NB4 (cell line): ENCODE results near the gene S1PR5.

Experiments used
- DNase-seq: peaks from one replicate; pipeline ENCODE4 v3.0.0; 2010; ENCODE audit warnings: low read depth
- H3K4me3 ChIP-seq: one replicate; pipeline ENCODE4 v1.5.1; 2011; ENCODE audit warnings: mild to moderate bottlenecking, low read depth, low read length, moderate library complexity
- MYC ChIP-seq: IDR thresholded peaks from 2 replicates; pipeline ENCODE4 v1.6.1; 2011; ENCODE audit warnings: low read depth, low read length
- POLR2A ChIP-seq: IDR thresholded peaks from 2 replicates; pipeline ENCODE4 v1.6.1; 2011; ENCODE audit warnings: mild to moderate bottlenecking; ENCODE audit not compliant: insufficient read length; ENCODE audit errors: extremely low read depth
- TF ChIP-seq, protein P1 (sequence below): IDR thresholded peaks from 2 replicates; pipeline ENCODE4 v1.6.1; 2011; ENCODE audit warnings: low read depth, low read length
- TF ChIP-seq, protein P2 (sequence below): IDR thresholded peaks from one replicate; pipeline ENCODE4 v1.5.1; 2012; ENCODE audit warnings: low read depth, low read length

Gene S1PR5, protein sequence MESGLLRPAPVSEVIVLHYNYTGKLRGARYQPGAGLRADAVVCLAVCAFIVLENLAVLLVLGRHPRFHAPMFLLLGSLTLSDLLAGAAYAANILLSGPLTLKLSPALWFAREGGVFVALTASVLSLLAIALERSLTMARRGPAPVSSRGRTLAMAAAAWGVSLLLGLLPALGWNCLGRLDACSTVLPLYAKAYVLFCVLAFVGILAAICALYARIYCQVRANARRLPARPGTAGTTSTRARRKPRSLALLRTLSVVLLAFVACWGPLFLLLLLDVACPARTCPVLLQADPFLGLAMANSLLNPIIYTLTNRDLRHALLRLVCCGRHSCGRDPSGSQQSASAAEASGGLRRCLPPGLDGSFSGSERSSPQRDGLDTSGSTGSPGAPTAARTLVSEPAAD

DNA sequence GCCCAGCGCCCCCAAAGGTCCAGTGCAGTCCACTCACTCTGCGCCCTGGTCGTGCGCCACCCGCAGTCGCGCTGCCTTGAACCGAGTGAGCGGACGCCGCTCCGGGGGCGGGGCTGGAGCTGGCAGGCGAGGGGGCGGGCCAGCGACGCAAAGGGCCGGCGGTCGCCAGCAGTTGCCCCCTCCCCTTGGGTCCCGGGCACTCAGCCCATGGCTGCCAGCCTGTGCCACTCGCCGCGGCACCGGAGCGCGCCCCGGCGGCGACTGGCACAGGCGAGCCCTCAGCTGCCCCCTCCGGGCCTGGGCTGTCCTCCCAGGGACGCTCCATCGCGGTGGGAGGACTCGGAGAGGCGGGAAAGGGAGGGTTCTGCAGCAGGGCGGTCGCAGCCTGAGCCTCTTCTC lies at the start of gene S1PR5:
TSS of gene S1PR5 (minus strand) at position 87 of the 399 bp plus-strand sequence. CDS start 2,436 bp downstream, outside the sequence.
- TF ChIP-seq, protein P1, sequence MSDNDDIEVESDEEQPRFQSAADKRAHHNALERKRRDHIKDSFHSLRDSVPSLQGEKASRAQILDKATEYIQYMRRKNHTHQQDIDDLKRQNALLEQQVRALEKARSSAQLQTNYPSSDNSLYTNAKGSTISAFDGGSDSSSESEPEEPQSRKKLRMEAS: no peak
- TF ChIP-seq MYC (no peak), POLR2A (no peak)
- TF ChIP-seq, protein P2, sequence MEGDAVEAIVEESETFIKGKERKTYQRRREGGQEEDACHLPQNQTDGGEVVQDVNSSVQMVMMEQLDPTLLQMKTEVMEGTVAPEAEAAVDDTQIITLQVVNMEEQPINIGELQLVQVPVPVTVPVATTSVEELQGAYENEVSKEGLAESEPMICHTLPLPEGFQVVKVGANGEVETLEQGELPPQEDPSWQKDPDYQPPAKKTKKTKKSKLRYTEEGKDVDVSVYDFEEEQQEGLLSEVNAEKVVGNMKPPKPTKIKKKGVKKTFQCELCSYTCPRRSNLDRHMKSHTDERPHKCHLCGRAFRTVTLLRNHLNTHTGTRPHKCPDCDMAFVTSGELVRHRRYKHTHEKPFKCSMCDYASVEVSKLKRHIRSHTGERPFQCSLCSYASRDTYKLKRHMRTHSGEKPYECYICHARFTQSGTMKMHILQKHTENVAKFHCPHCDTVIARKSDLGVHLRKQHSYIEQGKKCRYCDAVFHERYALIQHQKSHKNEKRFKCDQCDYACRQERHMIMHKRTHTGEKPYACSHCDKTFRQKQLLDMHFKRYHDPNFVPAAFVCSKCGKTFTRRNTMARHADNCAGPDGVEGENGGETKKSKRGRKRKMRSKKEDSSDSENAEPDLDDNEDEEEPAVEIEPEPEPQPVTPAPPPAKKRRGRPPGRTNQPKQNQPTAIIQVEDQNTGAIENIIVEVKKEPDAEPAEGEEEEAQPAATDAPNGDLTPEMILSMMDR: no peak
- DNase-seq: no peak
- H3K4me3 ChIP-seq: peak within 1 kb of the TSS; percentile 5

DNA sequence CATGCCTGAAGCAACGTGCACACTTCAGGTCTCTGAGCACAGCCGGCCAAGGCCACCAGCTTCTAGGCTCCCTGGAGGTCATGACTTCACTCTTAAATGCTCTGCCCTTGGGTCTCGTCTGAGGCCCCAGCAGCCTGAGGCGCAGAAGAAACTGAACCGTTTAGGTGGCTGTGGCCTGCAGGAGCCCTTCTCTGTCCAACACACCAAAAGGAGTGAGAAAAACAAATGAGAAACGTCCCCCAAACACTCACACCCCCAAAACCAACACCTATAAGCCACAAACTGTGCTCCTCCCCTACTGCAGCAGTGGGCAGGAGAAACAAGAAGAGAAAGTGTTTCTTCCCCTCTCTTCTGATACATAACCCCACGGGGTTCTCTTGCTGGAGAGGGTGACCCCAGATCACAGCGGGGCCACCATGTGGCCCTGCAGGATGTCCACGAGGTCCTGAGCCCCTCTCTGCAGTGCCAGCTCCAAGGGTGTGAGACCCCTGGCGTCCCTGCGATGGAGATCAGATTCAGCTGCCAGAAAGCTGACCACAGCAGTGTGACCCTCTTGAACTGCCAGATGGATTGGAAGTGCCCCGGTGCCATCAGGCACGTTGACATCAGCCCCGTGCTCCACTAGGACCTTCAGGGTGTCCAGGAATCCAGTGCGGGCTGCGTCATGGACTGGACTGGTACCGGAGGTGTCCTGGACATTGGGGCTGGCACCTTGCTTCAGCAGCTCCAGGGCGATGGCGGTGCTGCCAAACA lies 49.6 kb upstream of the S1PR5 start:
- peak; percentile 95 for DNase-seq
- TF ChIP-seq, protein P2: no peak
- TF ChIP-seq, protein P1: peak; percentile 79
- TF ChIP-seq POLR2A: peak; percentile 28
- TF ChIP-seq MYC: peak; percentile 59; the same call in 1 of the 2 replicates
- peak overlapping the region; percentile 66 for H3K4me3 ChIP-seq

DNA sequence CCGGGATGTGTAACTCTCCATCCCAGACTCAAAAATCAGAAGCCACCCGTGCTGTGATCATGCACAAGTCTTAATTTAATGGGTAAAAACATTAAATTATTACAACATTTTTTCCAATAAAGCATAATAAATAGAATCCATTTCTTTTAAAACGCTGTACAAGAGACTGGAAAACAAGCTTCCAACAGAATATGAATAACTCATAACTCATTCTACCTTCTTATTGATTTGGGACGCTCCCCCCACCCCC lies 49.1 kb upstream of the S1PR5 start:
- no peak for TF ChIP-seq POLR2A
- TF ChIP-seq MYC: no peak
- TF ChIP-seq, protein P1: no peak
- TF ChIP-seq, protein P2: no peak
- H3K4me3 ChIP-seq: peak overlapping the region; percentile 66
- DNase-seq: no peak

DNA sequence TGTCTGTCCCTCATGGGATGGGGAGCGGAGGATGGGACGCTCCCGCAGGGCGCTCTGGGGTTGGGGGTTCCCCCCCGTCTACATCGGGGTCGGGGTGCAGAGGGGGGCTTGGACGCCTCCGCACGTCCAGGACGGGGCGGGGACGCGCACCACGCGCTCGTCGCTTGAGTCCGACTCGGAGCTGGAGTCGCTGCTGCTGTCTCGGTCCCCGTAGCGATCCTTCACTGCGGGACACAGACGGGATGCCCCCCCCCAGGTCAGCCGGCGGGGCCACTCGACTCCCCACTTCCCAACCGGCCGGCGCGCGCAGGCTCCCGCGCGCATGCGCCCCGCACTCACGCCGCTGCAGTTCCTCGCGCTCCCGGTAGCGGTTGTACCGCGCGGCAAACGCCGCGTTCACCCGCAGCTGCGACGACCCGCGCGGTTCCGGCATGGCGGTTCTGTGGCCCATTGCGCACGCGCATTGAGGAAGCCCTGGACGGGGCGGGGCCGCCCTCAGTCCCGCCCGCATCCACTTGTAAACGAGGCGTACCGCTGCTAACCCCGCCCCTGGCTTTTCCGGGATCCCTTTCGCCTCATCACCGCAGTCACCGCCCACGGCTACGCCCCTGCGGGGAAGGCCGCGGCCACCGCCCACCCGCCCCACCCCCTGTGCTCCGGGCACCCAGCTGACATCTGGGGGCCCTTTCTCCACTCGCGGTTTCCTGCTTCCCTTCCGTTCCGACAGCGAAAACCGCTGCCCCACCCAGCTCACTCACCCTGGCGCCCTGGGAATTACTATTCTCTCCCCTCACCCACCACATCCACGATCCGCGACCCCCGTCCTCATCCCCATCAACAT lies 48.5 kb upstream of the S1PR5 start, which contains the start of gene KRI1:
TSS of gene KRI1 (minus strand) at position 444 of the 841 bp plus-strand sequence. CDS start at position 433, 11 bp downstream.
- TF ChIP-seq POLR2A (peak; percentile 99), MYC (peak; percentile 69)
- TF ChIP-seq, protein P1: peak; percentile 84
- TF ChIP-seq, protein P2: peak; percentile 35
- DNase-seq: peak; percentile 100
- peak within 1 kb of the TSS; percentile 88 for H3K4me3 ChIP-seq

DNA sequence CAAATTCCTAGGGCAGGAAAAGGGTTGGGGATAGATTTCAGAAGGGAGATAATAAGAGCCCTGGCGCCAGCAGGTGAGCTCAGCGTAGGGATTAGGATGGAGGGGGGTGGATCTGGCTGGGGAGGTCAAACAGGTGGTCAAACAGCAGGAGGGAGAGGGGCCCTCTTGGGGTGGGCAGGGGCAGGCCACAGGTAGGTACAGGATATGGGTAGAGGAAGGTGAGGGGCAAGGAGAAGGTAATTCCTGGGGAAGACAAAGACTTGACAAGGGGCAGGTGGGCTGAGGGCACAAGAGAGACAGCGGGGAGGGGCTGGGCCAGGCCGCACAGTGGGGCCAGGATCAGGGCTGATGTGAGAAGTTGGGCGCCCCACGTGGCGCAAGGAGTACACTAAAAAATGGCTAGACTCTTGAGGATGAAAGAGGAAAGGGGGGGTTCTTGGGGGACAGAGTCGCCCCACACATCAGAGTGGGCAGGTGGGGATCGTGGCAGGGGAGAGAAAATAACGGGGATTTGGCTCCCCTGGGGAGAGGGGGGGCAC lies 47.9 kb upstream of the S1PR5 start:
- TF ChIP-seq POLR2A (no peak), MYC (peak; percentile 97)
- TF ChIP-seq, protein P2: peak; percentile 67
- TF ChIP-seq, protein P1: peak; percentile 98
- DNase-seq: peak; percentile 92
- peak overlapping the region; percentile 88 for H3K4me3 ChIP-seq
